Stimulated activated CD8-positive, alpha-beta memory T cell treated with anti-CD3 and anti-CD28 coated beads, Interleukin-15, amount 100 ng/mL, for 48 hours (primary cell): ENCODE results near the gene PCSK2.

Experiments
- DNase-seq, 2 donors: peaks; one replicate each; pipeline ENCODE4 v3.0.0-alpha.2; 2020; ENCODE audit warnings: low read depth in 2 of 2

Gene PCSK2

GRCh38 chr20:17395729-17396128 is 168.9 kb downstream of the PCSK2 start:
- DNase-seq: no peak

GRCh38 chr20:17399303-17399985 is 172.6 kb downstream of the PCSK2 start:
- no peak for DNase-seq

GRCh38 chr20:17403461-17403860 is 176.6 kb downstream of the PCSK2 start:
- no peak for DNase-seq

- DNase-seq: no peak
These were observed 179.3 kb downstream of the PCSK2 start for GRCh38 chr20:17406051-17406590.

- no peak for DNase-seq
These were observed 180.7 kb downstream of the PCSK2 start for GRCh38 chr20:17407550-17407949.

GRCh38 chr20:17417225-17417624 is 190.4 kb downstream of the PCSK2 start:
- no peak for DNase-seq

GRCh38 chr20:17418737-17419136 is 191.9 kb downstream of the PCSK2 start:
- no peak for DNase-seq

- no peak for DNase-seq
These were observed 192.7 kb downstream of the PCSK2 start for GRCh38 chr20:17419479-17420041.

GRCh38 chr20:17421493-17421892 is 194.7 kb downstream of the PCSK2 start:
- DNase-seq: no peak

- DNase-seq: no peak
These were observed 196.9 kb downstream of the PCSK2 start for GRCh38 chr20:17423782-17424181.

GRCh38 chr20:17427638-17428037 is 200.8 kb downstream of the PCSK2 start:
- DNase-seq: no peak

- DNase-seq: no peak
These were observed 203.5 kb downstream of the PCSK2 start for GRCh38 chr20:17430125-17430950.

- peak in 1 of 2 donors; percentile 15 for DNase-seq
These were observed 205.0 kb downstream of the PCSK2 start for GRCh38 chr20:17431621-17432364.

GRCh38 chr20:17436664-17437063 is 209.8 kb downstream of the PCSK2 start:
- no peak for DNase-seq

- DNase-seq: no peak
These were observed 210.4 kb downstream of the PCSK2 start for GRCh38 chr20:17437251-17437650.

- DNase-seq: no peak
These were observed 211.7 kb downstream of the PCSK2 start for GRCh38 chr20:17438436-17439039.

- DNase-seq: no peak
These were observed 212.9 kb downstream of the PCSK2 start for GRCh38 chr20:17439616-17440296.

GRCh38 chr20:17441745-17442144 is 214.9 kb downstream of the PCSK2 start:
- DNase-seq: no peak

GRCh38 chr20:17442588-17442987 is 215.7 kb downstream of the PCSK2 start:
- DNase-seq: no peak

- DNase-seq: no peak
These were observed 216.5 kb downstream of the PCSK2 start for GRCh38 chr20:17443131-17443858.
